Spleen (tissue), 7 donors: ENCODE results near the gene KCNG2.

Source experiments
- POLR2A ChIP-seq, 3 donors: fragments of 450-650 bp; IDR thresholded peaks; one replicate each; pipeline ENCODE4 v1.5.1; 2017; ENCODE audit warnings: antibody characterized with exemption in 3 of 3, mild to moderate bottlenecking in 1 of 3
- POLR2AphosphoS5 ChIP-seq, 3 donors: sonication (generic); formaldehyde crosslinking; IDR thresholded peaks; one replicate each; pipeline ENCODE4 v1.5.1; 2017; ENCODE audit warnings: antibody characterized with exemption in 3 of 3
- TF ChIP-seq, protein P1 (sequence below), 11 experiments: fragments of 200-600 bp in 7 of 11; fragments of 450-650 bp in 4 of 11; sonication (generic) in 4 of 11; IDR thresholded peaks in 8 of 11; conservative IDR thresholded peaks in 3 of 11; 1 replicate in 7 of 11; 2 replicates in 4 of 11; pipeline versions ENCODE4 v1.4.0 to v1.8.0; 2016 to 2021; ENCODE audit warnings: antibody characterized with exemption in 11 of 11, inconsistent platforms in 4 of 11, mild to moderate bottlenecking in 1 of 11
- donor health status: DM: no; HTN: no; CAD: no; lungs with moderate emphysema.
- donor health status: DM: no; HTN: no; CAD: no.
- donor health status: DM: no; HTN: no; CAD: no.

- no peak for TF ChIP-seq POLR2A (IDR thresholded peaks at IDR 0.05)
- TF ChIP-seq, protein P1, sequence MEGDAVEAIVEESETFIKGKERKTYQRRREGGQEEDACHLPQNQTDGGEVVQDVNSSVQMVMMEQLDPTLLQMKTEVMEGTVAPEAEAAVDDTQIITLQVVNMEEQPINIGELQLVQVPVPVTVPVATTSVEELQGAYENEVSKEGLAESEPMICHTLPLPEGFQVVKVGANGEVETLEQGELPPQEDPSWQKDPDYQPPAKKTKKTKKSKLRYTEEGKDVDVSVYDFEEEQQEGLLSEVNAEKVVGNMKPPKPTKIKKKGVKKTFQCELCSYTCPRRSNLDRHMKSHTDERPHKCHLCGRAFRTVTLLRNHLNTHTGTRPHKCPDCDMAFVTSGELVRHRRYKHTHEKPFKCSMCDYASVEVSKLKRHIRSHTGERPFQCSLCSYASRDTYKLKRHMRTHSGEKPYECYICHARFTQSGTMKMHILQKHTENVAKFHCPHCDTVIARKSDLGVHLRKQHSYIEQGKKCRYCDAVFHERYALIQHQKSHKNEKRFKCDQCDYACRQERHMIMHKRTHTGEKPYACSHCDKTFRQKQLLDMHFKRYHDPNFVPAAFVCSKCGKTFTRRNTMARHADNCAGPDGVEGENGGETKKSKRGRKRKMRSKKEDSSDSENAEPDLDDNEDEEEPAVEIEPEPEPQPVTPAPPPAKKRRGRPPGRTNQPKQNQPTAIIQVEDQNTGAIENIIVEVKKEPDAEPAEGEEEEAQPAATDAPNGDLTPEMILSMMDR (IDR thresholded peaks at IDR 0.05 in 8 of 11, conservative IDR thresholded peaks at IDR 0.05 in 3 of 11), result no peak
- TF ChIP-seq POLR2AphosphoS5 (IDR thresholded peaks at IDR 0.05), result no peak
Measured at GRCh38 chr18:79787527-79787864, 10.2 kb upstream of the KCNG2 start.
